GM18511 (cell line): ENCODE data around the gene PCBP3.
"Not testable (repeated sequence)": the region's sequence is repeated elsewhere in the genome, so short reads cannot be mapped to it uniquely, and the experiment has no call there.

Experiments used
- ATAC-seq: cut with Tn5 transposase; IDR thresholded peaks from one replicate; pipeline ENCODE4 v1.9.1; 2021; ENCODE audit warnings: mild to moderate bottlenecking, moderate library complexity; ENCODE audit not compliant: unreplicated experiment

PCBP3 gene

DNA sequence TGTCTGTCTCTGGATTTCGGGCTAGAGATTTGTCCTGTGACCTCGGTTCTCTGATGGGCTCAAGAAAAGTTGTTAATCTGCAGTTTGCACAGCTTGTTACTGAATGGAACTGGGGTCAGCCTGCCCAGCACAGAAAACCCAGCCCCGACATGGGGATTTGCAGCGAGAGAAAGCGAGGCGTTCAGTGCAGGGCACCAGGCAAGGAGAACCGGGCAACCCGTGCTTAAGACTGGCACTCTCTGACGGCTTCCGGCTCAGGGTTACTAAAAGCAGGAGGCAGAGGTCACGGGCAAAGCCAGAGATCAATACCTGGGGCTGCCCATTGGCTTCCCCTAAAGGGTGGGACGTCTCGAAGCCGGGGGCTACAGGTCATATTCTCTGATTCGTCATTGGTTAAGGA is 308.2 kb downstream of the PCBP3 start:
- ATAC-seq: no peak

DNA sequence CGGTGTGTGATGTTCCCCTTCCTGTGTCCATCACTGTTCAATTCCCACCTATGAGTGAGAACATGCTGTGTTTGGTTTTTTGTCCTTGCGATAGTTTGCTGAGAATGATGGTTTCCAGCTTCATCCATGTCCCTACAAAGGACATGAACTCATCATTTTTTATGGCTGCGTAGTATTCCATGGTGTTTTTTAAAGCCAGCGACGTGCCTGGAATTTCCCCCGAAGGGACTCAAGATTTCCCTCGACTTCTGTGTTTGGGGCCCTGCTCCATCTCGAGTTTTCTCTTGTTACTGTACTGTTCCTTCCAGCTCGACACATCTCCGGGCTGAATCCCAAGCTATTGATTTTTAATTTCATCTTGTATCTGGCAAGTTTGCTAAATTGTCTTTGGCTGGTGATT is 309.0 kb downstream of the PCBP3 start:
- ATAC-seq: not testable (repeated sequence)

DNA sequence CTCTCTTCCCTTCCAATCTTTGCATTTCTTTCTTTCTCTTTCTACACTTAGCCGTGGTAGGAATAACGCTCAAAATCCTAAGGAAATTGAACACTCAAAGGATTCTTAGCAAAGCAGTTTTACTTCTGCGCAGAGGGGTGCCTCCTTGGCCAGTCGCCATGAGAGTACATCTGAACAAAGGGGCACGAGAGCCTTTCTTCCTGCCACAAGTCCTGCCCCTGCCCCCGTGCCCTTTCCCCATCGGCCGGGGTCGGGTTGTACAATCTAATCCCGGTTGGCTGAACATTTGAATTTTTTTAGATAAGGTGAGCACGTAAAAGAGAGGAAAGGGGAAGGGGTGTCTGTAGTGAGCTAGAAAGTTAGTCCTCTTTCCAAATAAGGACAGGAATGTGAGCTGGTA is 309.4 kb downstream of the PCBP3 start:
- no peak for ATAC-seq

DNA sequence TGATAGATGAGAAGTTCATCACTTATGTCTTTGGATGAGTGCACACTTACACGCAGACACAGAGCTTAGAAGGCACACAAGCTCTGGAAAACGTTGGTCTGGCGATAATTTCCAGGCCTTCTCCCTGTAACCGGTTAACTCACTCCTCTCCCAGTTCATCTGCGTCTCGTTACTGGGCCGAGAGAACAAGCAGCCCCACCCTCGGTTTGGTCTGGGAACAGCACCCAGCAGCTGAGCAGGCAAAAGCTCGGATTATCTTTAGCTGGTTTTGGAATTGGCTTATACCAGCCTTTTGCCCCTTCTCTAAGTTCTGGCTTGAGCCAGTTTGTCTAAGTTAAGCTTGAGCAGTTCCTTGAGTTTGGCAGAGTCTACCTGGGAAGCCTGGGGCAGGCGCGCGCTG is 310.7 kb downstream of the PCBP3 start:
- ATAC-seq: no peak

DNA sequence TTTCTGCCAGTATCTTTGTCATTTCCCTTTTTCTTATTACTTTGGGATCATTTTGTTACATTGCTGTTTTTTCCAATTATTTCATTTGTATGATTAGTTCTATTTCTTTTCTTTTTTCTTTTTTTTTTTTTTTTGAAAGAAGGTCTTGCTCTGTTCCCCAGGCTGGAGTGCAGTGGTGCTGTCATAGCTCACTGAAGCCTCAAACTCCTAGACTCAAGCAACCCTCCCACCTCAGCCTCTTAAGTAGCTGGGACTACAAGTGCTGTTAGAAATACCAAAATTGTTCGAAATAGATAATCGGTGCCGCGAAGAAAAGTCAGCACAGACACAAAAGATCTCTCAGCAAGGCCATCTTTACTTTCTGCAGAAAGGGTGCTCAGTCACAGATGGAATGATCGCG is 311.4 kb downstream of the PCBP3 start:
- ATAC-seq: no peak

DNA sequence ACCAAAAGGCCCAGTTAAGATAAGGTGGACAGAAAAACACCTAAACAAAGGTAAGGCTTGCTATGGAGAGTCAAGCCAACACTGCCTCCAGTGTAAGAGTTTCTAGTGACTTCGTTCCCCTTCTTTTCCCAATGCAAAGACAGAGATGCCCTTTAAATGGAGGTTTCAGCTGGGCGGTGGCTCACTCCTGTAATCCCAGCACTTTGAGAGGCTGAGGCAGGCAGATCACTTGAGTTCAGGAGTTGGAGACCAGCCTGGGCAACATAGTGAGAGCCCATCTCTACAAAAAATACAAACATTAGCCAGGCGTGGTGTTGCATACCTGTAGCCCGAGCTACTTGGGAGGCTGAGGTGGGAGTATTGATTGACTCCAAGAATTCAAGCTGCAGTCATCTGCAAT is 314.0 kb downstream of the PCBP3 start:
- no peak for ATAC-seq

DNA sequence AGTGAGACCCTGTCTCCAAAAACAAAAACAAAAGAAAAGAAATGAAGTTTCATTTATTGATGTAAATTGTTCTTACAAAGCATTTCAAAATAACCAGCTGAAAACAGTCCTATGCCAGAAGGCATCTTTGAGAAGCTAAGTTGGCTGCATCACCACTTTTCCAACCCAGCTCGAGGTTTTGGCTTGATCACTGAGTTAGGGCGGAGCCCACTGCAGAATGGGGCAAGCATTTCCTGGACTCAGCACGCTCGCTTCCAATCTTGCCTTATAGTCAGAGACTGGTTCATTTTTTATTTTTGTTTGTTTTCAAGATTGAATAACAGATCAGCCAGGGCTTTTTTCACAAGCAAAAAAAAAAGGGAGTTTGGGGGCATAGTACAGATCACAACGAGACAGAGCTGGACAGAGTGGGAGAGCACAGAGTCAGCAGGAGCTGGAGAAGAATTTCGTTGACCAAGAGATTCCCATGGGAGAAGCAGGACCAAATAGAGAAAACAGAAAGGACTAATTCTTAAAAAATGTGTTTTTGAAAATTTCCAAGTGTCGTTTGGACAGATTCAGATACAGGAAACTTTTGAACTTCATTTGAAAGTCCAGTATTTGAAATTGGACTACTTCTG is 314.6 kb downstream of the PCBP3 start:
- ATAC-seq: no peak

DNA sequence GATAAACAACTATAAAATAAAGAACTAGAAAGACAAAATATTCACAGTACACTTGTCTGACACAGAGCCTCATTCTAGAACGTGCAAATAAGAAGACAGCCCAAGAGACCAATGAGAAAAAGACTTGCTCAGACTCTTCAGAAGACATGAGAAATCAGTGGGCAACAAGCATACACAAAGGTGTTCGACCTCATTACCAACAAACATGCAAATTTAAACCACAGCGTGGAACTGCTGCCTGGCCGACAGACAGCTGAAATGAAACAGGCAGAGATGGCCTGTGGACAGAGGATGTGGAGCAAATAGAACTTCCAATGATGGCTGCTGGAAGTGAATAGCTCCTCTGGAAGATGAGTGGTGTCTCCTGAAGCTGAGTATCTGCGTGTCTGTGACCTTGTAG is 315.7 kb downstream of the PCBP3 start:
- ATAC-seq: no peak

DNA sequence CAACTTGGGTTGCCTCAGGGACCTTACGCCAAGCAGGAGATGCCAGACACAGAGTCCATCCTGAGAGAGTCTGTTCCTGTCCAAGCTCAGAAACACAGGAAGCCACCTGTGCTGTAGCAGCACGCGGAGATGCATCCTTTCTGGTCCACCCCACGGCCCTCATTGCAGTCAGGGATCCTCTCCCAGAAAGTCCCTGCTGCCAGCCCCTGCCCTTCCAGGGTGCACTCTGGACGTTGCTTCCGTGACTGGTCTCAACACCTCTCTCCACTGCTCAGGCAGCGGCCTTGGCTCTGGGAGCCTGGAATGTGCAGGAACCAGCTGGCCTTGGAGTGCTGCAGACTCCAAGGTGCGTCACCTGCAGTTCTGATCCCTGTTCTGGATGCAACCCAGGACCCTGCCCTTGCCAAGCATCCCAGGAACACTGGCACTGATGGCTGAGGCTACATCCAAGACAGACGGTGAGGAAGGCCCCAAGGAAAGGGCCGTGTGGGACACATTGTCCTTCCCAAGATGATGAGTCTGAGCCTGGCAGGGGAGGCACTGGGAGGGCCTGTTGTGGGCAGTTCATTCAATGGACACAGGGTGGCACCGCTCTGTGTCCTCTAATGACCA is 316.4 kb downstream of the PCBP3 start:
- no peak for ATAC-seq

DNA sequence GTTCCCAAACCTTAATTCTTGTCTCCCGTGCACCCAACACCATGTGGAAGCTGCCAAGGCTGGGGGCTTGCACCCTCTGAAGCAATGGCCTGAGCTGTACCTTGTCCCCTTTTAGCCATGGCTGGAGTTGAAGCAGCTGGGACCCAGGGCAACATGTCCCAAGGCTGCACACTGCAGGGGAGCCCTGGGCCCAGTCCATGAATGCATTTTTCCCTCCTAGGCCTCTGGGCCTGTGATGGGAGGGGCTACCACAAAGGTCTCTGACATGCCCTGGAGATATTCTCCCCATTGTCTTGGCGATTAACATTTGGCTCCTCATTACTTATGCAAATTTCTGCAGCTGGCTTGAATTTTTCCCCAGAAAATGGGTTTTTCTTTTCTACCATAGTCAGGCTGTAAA is 317.9 kb downstream of the PCBP3 start:
- not testable (repeated sequence) for ATAC-seq

DNA sequence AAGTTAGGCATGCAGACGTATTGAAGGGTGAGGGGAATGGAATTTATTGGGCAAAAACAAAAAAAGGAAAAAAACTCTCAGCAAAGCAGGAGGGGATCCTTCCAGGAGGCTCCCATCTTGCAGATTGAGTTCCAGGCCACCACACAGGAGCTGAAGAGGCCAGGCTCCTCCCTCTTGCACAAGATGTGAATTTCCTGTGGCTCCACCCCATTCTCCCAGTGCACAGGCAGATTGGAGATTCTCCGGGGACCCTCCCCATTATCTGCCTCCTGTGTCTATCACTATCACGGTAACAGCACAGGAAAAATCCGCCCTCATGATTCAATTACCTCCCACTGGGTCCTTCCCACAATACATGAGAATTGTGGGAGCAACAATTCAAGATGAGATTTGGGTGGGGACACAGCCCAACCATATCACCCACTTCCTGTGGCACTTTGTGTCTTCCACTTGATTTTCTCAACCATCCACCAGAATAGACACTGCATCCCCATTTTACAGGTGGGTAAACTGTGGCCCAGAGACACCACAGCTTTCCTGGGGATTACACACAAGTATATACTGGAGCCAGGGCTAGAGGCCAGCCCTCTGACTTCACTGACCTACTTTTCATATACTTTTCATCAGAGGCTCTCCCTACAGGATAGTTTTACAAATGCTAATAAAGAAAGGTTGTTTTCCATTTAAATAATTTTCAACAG is 319.2 kb downstream of the PCBP3 start:
- no peak for ATAC-seq

DNA sequence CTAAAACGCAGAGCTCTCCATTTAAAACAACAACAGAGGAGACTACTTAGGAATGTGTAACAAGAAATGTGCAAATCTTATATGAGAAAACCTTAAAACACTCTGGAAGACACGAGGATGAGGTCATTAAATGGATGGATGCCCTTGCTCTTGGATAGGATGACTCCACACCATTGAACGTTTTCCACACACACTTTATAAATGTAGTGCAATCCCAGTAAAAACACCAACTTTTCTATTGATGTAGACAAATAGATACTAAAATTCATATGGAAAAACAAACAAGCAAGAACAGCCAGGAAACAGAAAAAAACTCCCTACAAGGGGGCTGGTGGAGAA is 319.7 kb downstream of the PCBP3 start:
- ATAC-seq: no peak

DNA sequence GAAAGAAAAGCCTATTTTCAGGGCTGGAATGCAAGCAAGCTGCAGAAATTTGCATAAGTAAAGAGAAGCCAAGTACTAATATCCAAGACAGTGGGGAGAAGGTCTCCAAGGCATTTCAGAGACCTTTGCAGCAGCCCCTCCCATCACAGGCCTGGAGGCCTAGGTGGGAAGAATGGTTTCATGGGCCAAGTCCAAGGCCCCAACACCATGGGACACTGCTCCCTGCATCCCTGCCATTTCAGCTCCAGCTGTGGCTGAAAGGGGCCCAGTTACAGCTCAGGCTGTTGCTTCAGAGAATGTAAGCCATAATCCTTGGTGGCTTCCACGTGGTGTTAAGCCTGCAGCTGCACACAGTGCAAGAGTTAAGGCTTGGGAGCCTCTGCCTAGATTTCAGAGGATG is 321.1 kb downstream of the PCBP3 start:
- ATAC-seq: no peak

DNA sequence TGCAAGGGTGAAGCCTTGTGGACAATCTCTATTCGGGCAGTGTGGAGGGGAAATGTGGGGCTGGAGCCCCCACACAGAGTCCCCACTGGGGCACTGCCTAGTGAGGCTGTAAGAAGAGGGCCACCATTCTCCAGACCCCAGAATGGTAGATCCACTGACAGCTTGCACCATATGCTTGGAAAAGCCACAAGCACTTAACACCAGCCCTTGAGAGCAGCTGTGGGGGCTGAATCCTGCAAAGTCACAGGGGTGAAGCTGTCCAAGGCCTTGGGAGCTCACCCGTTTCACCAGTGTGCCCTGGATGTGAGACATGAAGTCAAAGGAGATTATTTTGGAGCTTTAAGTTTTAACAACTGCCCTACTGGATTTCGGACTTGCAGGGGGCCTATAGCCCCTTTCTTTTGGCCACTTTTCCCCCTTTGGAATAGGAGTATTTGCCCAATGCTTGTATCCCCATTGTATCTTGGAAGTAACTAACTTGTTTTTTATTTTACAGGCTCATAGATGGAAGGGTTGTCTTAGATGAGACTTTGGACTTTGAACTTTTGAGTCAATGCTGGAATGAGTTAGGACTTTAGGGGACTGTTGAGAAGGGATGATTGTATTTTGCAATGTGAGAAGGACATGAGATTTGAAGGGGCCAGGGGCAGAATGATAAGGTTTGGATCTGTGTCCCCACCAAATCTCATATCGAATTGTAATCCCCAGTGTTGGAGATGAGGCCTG is 321.7 kb downstream of the PCBP3 start:
- ATAC-seq: no peak

DNA sequence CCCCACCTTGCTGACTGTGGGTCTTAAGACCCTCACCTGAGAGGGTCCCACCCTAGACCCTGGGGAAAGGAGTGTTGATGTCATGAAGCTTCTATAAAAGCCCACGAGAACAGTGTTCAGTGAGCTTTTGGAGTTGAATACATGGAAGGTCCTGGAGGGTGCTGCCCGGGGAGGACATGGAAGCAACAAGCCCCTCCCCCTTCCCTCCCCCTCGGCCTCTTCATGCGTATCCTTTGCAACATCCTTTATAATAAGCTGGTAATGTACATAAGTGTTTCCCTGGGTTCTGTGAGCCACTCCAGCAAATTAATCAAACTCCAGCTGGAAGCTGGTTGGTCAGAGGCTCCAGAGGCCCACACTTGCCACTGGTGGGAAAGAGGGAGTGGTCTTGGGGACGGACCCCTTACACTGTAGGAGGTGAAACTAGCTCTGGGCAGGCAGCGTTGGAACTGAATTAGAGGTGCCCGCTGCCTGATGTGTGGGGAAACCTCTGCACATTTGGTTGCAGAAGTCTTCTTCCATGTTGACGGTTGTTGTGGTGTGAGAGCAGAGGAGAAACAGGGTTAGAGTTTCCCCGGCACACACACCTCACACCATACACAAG is 323.4 kb downstream of the PCBP3 start:
- no peak for ATAC-seq

DNA sequence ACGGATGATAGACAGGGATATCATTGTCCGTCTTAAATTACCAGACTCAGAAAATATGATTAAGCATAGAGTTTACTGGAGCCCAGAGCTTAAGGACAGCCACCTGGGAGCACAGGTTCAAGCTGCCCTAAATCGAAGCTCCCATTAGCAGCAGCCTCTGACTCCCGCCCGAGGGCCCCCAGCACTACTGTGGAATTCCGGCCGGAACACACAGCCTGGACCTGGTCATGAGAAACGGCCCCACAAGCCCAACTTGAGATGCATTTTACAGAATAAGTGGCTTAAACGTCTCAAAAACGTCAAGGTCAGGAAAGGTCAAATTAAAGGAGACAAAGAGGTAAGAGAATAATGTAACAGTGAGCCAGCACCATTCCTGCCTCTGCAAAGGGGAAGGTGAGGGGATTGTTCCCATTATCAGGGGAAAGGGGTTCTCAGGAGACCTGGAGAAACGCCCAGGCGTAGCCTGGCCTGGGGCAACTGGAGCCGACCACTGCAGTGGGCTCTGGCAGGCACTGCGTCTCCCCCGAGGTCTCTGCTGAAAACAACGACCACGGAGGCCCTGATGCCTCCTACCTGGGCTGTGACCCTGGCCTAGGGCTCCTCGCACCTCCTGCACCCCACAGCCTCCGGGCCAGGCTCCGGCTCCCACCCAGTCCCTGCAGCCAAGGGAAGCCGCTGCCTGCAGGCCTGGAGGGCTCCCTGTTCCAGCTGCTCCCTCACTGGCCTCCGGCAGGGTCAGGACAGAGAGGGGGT is 326.6 kb downstream of the PCBP3 start:
- ATAC-seq: no peak

DNA sequence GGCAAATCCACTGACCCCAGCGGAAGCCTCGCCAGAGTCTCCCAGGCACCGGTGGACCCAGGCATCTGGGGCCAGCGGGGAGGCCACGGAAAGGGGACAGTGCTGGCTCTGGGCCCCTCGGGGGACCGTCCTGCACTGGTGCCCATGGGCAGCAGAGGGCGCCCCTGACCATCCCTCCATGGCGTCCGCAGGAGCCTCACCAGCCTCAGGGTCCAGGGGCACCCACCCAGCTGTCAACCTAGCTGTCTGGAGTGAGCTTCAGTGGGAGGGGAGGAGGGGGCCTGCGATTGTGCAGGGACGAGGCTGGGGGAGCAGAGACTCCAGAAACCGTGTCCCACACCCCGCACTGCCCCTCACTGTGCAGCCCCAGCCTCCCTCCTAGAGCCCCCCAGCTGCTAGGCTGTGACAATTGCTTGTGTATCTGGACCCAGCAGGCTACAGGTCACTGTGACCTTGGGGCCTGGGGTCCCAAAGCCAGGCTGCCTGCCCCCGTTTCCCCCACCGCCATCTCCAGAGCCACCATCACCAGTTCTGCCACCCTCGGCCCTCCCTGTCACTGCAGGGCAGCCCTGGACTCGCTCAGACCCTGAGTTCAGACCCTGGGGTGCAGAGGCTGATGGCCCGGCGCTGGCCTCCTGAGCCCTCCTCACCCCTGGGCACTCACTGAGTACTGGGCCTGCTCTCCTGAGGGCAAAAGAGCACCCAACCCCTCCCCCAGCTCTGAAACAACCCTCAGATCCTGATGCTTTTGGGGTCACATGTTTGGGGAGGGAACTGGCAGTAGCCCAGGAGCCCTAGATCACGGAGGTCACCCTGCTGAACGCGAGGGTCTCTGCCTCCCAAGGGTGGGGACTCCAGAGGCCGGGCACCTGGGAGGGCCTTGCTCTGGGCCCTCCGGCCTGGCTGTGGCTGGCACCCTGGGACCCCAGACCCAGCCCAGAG is 327.4 kb downstream of the PCBP3 start:
- no peak for ATAC-seq

DNA sequence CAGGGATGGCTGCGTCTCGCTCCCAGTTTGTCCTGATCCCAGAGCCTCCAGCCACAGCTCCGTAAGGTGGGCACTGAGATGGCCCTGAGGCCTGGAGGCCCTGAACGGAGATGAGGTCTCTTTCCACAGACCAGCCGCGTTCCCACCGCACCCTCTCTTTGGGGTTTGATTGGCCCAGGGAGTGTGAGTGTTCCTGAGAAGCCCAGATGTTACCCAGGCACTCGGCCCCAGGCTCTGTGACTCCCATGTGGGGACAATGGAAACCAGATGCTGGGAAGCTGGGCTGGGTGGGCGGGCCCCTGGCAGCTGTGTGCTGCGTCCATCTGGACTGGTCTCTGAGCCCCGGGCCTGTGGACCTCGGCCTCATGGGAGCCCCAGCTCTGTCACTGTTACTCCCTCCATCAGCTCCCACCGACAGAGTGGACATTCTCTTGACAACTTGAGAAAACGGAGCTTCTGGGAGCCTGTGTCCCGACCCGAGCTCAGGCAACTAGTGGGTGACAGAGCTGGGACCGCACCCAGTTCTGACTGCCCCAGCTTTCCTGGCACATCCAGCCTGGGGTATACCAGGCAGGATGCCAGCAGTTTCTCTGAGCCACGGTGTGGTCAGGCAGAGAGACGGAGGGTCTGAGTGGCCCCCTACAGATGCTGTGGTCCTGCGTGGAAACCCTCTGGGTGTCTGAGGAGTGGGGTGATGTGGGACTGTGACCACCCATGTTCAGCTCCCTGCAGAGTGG is 328.3 kb downstream of the PCBP3 start:
- no peak for ATAC-seq

DNA sequence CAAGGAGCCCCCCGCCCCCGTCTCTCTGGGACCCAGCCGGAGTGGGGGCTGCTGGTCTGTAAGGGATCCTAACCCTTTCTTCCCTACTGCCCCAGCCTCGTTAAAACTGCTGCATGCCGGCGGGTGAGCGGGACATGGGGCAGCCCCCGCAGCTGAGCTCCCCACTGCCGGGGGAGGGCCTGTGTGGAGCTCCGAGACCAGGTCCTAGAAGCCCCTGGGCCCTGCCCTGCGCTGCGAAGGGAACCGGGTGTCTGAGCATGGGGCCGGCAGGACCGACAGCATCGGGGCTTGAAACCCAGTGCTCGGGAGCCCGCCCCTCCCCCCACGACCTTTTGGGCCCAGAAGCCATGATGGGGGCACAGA is 328.8 kb downstream of the PCBP3 start:
- no peak for ATAC-seq
